HEK293 (cell line): Measurements from ENCODE around the gene LMNA.

Source experiments
- CTCF ChIA-PET: fragments of 350-600 bp; formaldehyde crosslinking; extraction: SDS; loops from one replicate; lab custom pipeline; 2021; ENCODE audit warnings: antibody characterized with exemption; lab: Yijun Ruan, JAX
- POLR2A ChIA-PET: fragments of 300-600 bp; formaldehyde crosslinking; extraction: SDS; loops from one replicate; lab custom pipeline; 2020; ENCODE audit warnings: antibody characterized with exemption, inconsistent platforms; lab: Yijun Ruan, JAX
- H3K27ac ChIP-seq: fragments of 200-500 bp; sonication (Bioruptor generic); 2 replicates; pipeline ENCODE4 v1.5.1; 2014; ENCODE audit warnings: low read depth, low read length, control low read depth, inconsistent platforms; ENCODE audit errors: extremely low read depth
- H3K36me3 ChIP-seq, 2 experiments: fragments of 200-500 bp in 1 of 2; sonication (Bioruptor generic) in 1 of 2; 1 replicate in 1 of 2; 2 replicates in 1 of 2; pipeline ENCODE4 v1.5.1; 2014 to 2017; ENCODE audit warnings: inconsistent platforms in 2 of 2, low read length in 2 of 2; ENCODE audit not compliant: control insufficient read depth in 2 of 2, insufficient read depth in 1 of 2
- H3K4me1 ChIP-seq: fragments of 200-500 bp; sonication (Bioruptor generic); 2 replicates; pipeline ENCODE4 v1.5.1; 2014; ENCODE audit warnings: mild to moderate bottlenecking, low read length, inconsistent platforms; ENCODE audit not compliant: control insufficient read depth, insufficient read depth
- H3K4me3 ChIP-seq: 2 replicates; pipeline ENCODE4 v1.5.1; 2011; ENCODE audit warnings: low read depth, mild to moderate bottlenecking, control low read depth, low read length, moderate library complexity
- H3K9me3 ChIP-seq: fragments of 200-500 bp; sonication (Bioruptor generic); 2 replicates; pipeline ENCODE4 v1.5.1; 2014; ENCODE audit warnings: low read depth, low read length, inconsistent platforms; ENCODE audit not compliant: control insufficient read depth, insufficient read depth
- BCL11A ChIP-seq: fragments of 450-650 bp; formaldehyde crosslinking; IDR thresholded peaks from 2 replicates; pipeline ENCODE4 v1.5.1; 2016; ENCODE audit warnings: low read depth, missing biosample characterization, missing genetic modification characterization
- EGR2 ChIP-seq: fragments of 450-650 bp; formaldehyde crosslinking; IDR thresholded peaks from 2 replicates; pipeline ENCODE4 v1.5.1; 2016; ENCODE audit warnings: low read depth, missing biosample characterization, missing genetic modification characterization
- KLF7 ChIP-seq: fragments of 450-650 bp; formaldehyde crosslinking; IDR thresholded peaks from 2 replicates; pipeline ENCODE4 v1.5.1; 2016; ENCODE audit warnings: missing biosample characterization, missing genetic modification characterization, borderline replicate concordance
- KLF8 ChIP-seq: fragments of 450-650 bp; formaldehyde crosslinking; IDR thresholded peaks from 2 replicates; pipeline ENCODE4 v1.5.1; 2016; ENCODE audit warnings: missing biosample characterization, missing genetic modification characterization
- MEIS1 ChIP-seq: sonication (generic); formaldehyde crosslinking; IDR thresholded peaks from 2 replicates; pipeline ENCODE4 v1.8.1; 2022; ENCODE audit warnings: missing genetic modification reagents, mild to moderate bottlenecking, borderline replicate concordance
- PATZ1 ChIP-seq: fragments of 450-650 bp; formaldehyde crosslinking; IDR thresholded peaks from 2 replicates; pipeline ENCODE4 v1.5.1; 2016; ENCODE audit warnings: missing biosample characterization, missing genetic modification characterization
- PRDM10 ChIP-seq: fragments of 450-650 bp; formaldehyde crosslinking; IDR thresholded peaks from 2 replicates; pipeline ENCODE4 v1.5.1; 2016; ENCODE audit warnings: missing biosample characterization, missing genetic modification characterization
- SALL2 ChIP-seq: fragments of 450-650 bp; formaldehyde crosslinking; IDR thresholded peaks from 2 replicates; pipeline ENCODE4 v1.5.0; 2017; ENCODE audit warnings: missing biosample characterization, mild to moderate bottlenecking, missing genetic modification characterization, borderline replicate concordance
- SCRT2 ChIP-seq: fragments of 450-650 bp; formaldehyde crosslinking; IDR thresholded peaks from 2 replicates; pipeline ENCODE4 v1.5.1; 2016; ENCODE audit warnings: missing biosample characterization, missing genetic modification characterization
- ZBTB11 ChIP-seq: fragments of 450-650 bp; formaldehyde crosslinking; conservative IDR thresholded peaks from 2 replicates; pipeline ENCODE4 v1.5.1; 2016; ENCODE audit warnings: low read depth, missing biosample characterization, missing genetic modification characterization
- ZBTB49 ChIP-seq: fragments of 450-650 bp; formaldehyde crosslinking; IDR thresholded peaks from 2 replicates; pipeline ENCODE4 v1.5.1; 2016; ENCODE audit warnings: missing biosample characterization, missing genetic modification characterization, low read depth
- ZBTB6 ChIP-seq: fragments of 450-650 bp; formaldehyde crosslinking; IDR thresholded peaks from 2 replicates; pipeline ENCODE4 v1.5.1; 2017; ENCODE audit warnings: missing biosample characterization, missing genetic modification characterization
- ZNF138 ChIP-seq: fragments of 450-650 bp; formaldehyde crosslinking; IDR thresholded peaks from 2 replicates; pipeline ENCODE4 v1.5.1; 2016; ENCODE audit warnings: missing biosample characterization, missing genetic modification characterization, borderline replicate concordance
- ZNF169 ChIP-seq: fragments of 450-650 bp; formaldehyde crosslinking; IDR thresholded peaks from 2 replicates; pipeline ENCODE4 v1.5.1; 2016; ENCODE audit warnings: missing biosample characterization, missing genetic modification characterization
- ZNF362 ChIP-seq: fragments of 450-650 bp; formaldehyde crosslinking; IDR thresholded peaks from 2 replicates; pipeline ENCODE4 v1.5.1; 2016; ENCODE audit warnings: missing biosample characterization, missing genetic modification characterization
- ZNF513 ChIP-seq: fragments of 450-650 bp; IDR thresholded peaks from 2 replicates; pipeline ENCODE4 v1.5.1; 2018; ENCODE audit warnings: missing biosample characterization, missing genetic modification characterization
- ZNF561 ChIP-seq: fragments of 450-650 bp; IDR thresholded peaks from 2 replicates; pipeline ENCODE4 v1.5.1; 2018; ENCODE audit warnings: missing biosample characterization, missing genetic modification characterization, borderline replicate concordance
- ZNF629 ChIP-seq: fragments of 450-650 bp; formaldehyde crosslinking; IDR thresholded peaks from 2 replicates; pipeline ENCODE4 v1.5.1; 2017; ENCODE audit warnings: missing biosample characterization, missing genetic modification characterization
- ZNF837 ChIP-seq: fragments of 450-650 bp; formaldehyde crosslinking; IDR thresholded peaks from 2 replicates; pipeline ENCODE4 v1.5.1; 2016; ENCODE audit warnings: missing biosample characterization, missing genetic modification characterization
- ZSCAN30 ChIP-seq: fragments of 450-650 bp; IDR thresholded peaks from 2 replicates; pipeline ENCODE4 v1.5.1; 2018; ENCODE audit warnings: missing biosample characterization, mild to moderate bottlenecking, missing genetic modification characterization, moderate library complexity

Gene LMNA

GRCh38 chr1:156096640-156097391, 17.7 kb upstream of the LMNA start:
- CTCF ChIA-PET = interaction anchor here (0.5 to 22.5 kb wide), 31 partner anchors 9 to 742 kb away, joined by 3 to 1029 read pairs (median 4); partner anchors contain the start of genes LMNA and PAQR6
- Histone ChIP-seq H3K4me3 (no peak overlapping the region), H3K4me1 (no peaks in the 10 kb centered on the region), H3K27ac (no peak overlapping the region), H3K9me3 (no peaks in the 10 kb centered on the region), H3K36me3 (peaks cover 0 to 4% of the 10 kb centered on the region in 2 experiments; a peak in 2 of 3 replicates)
- POLR2A ChIA-PET = interaction anchor here (1.7 to 2.6 kb wide), 3 partner anchors 18 to 116 kb away, joined by 6 to 16 read pairs (median 9); partner anchors contain the start of genes LMNA and PMF1
- TF ChIP-seq ZNF362 (tag by site-specific recombination) (no peak), PRDM10 (tag by site-specific recombination) (peak; percentile 57; the same call in 1 of the 2 replicates), ZBTB11 (tag by site-specific recombination) (no peak), ZBTB49 (tag by site-specific recombination) (no peak), SALL2 (tag by site-specific recombination) (no peak), KLF8 (tag by site-specific recombination) (0 out of 2 replicates have a peak, but pooled peaks have one; percentile 14), ZNF837 (no peak), MEIS1 (CRISPR knock-in tag) (no peak), SCRT2 (tag by site-specific recombination) (no peak), ZNF138 (tag by site-specific recombination) (no peak), ZNF561 (tag by site-specific recombination) (no peak), KLF7 (no peak), EGR2 (tag by site-specific recombination) (no peak), ZNF629 (no peak), BCL11A (tag by site-specific recombination) (no peak), ZSCAN30 (tag by site-specific recombination) (peak; percentile 40; the same call in 1 of the 2 replicates), ZNF513 (no peak), ZBTB6 (tag by site-specific recombination) (no peak), ZNF169 (tag by site-specific recombination) (no peak), PATZ1 (peak; percentile 48; the same call in 1 of the 2 replicates)
